ENCODE results near the gene PSD.

The PSD gene

GRCh38 chr10:102382871-102383270 lies 35.7 kb downstream of the PSD start:
- DNase-seq, result no peak

- DNase-seq, result no peak
Measured at GRCh38 chr10:102381983-102382382, 36.6 kb downstream of the PSD start.

- DNase-seq, result no peak
Measured at GRCh38 chr10:102379383-102379782, 39.2 kb downstream of the PSD start.

DNA sequence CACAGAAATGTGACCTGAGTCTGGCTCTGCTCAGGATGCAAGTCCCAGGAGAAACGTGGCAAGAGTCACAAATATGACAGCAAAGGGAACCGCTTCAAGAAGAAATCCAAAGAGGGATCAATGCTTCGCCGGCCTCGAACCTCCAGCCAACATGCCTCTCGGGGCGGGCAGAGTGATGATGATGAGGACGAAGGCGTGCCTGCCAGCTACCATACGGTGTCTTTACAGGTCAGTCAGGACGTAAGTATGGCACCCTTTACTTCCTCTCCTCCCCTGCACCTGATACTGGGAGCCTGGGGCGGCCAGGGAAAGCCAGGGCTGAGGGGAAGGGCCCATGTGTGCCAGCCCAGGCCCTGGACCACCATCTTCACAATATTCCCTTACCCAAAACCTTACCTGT lies 41.7 kb downstream of the PSD start:
- DNase-seq, result no peak

DNA sequence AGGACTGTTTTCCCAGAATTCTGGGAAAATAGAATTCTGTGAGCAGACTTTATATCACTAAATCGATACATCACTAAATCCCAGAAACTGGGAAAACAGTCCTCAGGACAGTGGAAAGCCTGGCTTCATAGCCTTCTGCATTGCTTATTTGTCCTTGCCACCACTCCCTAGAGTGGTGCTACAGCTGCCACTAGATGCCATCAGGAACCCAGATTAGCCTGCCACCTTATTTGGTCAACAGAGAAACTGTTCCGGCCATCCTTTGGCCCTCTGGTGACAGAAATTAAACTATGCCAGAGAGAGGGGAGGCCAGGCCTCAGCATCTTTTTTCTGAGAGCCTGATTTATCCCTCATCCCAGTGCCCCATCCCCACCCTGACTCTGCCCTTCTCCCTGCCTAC lies 42.7 kb downstream of the PSD start:
- no peak for DNase-seq

GRCh38 chr10:102375250-102375649 lies 43.3 kb downstream of the PSD start:
- DNase-seq, result no peak

DNA sequence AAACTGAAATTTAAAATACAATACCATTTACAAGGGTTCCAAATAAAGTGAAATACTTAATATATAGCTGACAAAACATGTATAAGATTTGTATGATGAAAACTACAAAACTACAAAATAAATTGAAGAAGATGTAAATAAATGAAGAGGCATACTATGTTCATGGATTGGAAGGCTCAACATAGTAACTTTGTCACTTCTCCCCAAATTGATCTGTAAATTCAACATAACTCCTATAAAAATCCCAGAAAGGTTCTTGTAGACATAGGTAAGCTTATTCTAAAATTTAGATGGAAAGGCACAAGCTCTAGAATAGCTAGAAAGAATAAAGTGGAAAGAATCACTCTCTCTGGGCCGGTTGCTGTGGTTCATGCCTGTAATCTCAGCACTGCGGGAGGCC lies 47.3 kb downstream of the PSD start:
- DNase-seq, result no peak

DNA sequence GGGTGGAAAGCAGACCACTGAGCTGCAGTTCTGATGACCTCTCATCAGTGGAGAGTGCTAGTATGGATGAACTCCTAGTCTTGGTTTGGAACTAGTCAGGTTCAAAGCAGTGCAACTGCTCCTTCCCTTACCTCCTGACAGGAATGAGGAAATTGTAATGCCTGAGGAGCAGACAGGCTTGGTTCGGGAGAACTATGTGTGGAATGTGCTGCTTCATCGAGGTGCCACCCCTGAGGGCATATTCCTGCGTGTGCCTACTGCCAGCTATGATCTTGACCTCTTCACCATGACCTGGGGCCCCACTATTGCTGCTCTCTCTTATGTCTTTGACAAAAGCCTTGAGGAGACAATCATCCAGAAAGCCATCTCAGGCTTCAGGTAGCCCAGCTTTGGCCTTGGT lies 50.5 kb downstream of the PSD start:
- DNase-seq, result no peak

DNA sequence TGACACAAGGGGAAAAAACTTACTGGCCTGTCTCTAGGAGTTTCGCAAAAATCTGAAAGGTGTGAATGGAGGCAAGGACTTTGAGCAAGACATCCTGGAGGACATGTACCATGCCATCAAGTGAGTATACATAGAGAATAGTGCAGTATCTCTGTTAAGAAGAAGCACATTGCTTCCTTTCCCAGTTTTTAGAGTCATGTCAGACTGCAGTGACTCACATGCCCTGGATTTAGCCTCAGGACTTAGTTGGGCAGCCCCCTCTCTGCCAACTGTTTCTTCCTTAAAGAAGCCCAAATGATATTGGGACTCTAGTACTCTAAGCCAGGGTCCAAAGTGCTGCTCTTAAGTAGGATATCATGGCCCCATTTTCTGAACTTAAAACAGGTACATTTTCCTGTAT lies 51.1 kb downstream of the PSD start:
- no peak for DNase-seq

GRCh38 chr10:102358712-102359382 lies 59.7 kb downstream of the PSD start:
- no peak for DNase-seq

GRCh38 chr10:102354451-102354850 lies 64.1 kb downstream of the PSD start:
- no peak for DNase-seq
